Measurements from ENCODE around the gene TTC7B. TPM values are rescaled to one million over a fixed set of nuclear protein-coding genes. Genes with fewer than 3 reads are reported as not detected.

Gene TTC7B
- total and polyA plus RNA-seq, 2 experiments from 2014 or later = 7.9 to 28.6 TPM

DNA sequence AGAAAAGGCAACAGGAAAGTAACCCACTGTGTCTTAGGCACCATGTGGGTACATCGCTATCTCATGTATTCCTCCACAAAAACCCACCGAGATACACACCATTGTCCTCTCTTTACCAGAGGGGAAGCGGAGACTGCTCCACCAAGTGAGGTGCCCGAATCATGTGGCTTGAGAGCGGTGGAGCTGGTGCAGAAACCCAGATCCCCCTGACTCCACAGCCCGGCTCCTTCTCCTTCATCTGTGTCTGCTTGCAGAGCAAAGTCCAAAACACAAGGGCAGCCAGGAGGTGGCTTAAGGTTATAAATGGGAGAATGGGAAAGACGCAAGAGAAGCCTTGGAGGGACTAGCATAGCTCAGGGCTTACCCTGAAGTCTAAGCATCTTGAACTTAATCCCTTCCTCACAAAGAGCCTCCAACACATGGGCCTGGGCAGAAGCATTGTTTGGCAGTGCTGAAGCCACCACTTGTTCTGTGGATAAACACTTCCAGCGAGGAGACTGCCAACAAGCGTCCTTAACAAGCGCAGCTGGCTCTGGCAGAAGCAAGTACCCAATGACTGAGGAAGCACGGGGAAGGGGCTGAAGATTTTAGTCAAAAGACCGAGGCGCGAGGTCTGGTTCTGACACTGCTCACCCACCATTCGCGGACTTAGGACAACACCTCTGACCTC is 83.0 kb downstream of the TTC7B start:
- no peaks in the 10 kb centered on the region for H3K4me1 ChIP-seq (ENCODE audit: insufficient read depth)
- DNase-seq (ENCODE audit: low spot score) (no peak), ATAC-seq (no peak)
- Mint-ChIP-seq H3K36me3 (ENCODE audit: low read depth) (no peaks in the 10 kb centered on the region), H3K27ac (no peak overlapping the region), H3K27me3 (ENCODE audit: insufficient read depth, low read depth, poor library complexity) (no peaks in the 10 kb centered on the region), H3K4me1 (peaks cover 3% of the 10 kb centered on the region; the same call in 2 of the 3 replicates), H3K9me3 (no peaks in the 10 kb centered on the region), H3K4me3 (no peak overlapping the region)
- no peak overlapping the region for H3K27ac ChIP-seq (ENCODE audit: low read depth)
- H3K4me3 ChIP-seq = no peak overlapping the region
- no peaks in the 10 kb centered on the region for H3F3A ChIP-seq (replicated peaks; ENCODE audit: low read depth)
- no peaks in the 10 kb centered on the region for H3K27me3 ChIP-seq (ENCODE audit: insufficient read depth)
- H2AFZ ChIP-seq = no peak overlapping the region
- no peaks in the 10 kb centered on the region for H3K36me3 ChIP-seq (ENCODE audit: insufficient read depth)
- no peaks in the 10 kb centered on the region for H3K79me2 ChIP-seq (replicated peaks; ENCODE audit: insufficient read depth)
- H4K20me1 ChIP-seq (replicated peaks; ENCODE audit: insufficient read depth) = no peaks in the 10 kb centered on the region
- TF ChIP-seq, protein P1, sequence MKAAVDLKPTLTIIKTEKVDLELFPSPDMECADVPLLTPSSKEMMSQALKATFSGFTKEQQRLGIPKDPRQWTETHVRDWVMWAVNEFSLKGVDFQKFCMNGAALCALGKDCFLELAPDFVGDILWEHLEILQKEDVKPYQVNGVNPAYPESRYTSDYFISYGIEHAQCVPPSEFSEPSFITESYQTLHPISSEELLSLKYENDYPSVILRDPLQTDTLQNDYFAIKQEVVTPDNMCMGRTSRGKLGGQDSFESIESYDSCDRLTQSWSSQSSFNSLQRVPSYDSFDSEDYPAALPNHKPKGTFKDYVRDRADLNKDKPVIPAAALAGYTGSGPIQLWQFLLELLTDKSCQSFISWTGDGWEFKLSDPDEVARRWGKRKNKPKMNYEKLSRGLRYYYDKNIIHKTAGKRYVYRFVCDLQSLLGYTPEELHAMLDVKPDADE (IDR thresholded peaks at IDR 0.05) = no peak
- TF ChIP-seq NANOG (IDR thresholded peaks at IDR 0.05; ENCODE audit: borderline replicate concordance) = no peak
- TF ChIP-seq JUNB (IDR thresholded peaks at IDR 0.05; ENCODE audit: unreplicated experiment) = no peak
- no peak for TF ChIP-seq CREB1 (CRISPR knock-in tag; IDR thresholded peaks at IDR 0.05; ENCODE audit: low read depth)
- TF ChIP-seq, protein P2, sequence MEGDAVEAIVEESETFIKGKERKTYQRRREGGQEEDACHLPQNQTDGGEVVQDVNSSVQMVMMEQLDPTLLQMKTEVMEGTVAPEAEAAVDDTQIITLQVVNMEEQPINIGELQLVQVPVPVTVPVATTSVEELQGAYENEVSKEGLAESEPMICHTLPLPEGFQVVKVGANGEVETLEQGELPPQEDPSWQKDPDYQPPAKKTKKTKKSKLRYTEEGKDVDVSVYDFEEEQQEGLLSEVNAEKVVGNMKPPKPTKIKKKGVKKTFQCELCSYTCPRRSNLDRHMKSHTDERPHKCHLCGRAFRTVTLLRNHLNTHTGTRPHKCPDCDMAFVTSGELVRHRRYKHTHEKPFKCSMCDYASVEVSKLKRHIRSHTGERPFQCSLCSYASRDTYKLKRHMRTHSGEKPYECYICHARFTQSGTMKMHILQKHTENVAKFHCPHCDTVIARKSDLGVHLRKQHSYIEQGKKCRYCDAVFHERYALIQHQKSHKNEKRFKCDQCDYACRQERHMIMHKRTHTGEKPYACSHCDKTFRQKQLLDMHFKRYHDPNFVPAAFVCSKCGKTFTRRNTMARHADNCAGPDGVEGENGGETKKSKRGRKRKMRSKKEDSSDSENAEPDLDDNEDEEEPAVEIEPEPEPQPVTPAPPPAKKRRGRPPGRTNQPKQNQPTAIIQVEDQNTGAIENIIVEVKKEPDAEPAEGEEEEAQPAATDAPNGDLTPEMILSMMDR (conservative IDR thresholded peaks at IDR 0.05; ENCODE audit: low read depth in 2 of 2) = no peak
- no peak for TF ChIP-seq STAT1 (IDR thresholded peaks at IDR 0.05; ENCODE audit: unreplicated experiment)
- no peak for TF ChIP-seq EZH2phosphoT487 (IDR thresholded peaks at IDR 0.05; ENCODE audit: unreplicated experiment)
- TF ChIP-seq, protein P3, sequence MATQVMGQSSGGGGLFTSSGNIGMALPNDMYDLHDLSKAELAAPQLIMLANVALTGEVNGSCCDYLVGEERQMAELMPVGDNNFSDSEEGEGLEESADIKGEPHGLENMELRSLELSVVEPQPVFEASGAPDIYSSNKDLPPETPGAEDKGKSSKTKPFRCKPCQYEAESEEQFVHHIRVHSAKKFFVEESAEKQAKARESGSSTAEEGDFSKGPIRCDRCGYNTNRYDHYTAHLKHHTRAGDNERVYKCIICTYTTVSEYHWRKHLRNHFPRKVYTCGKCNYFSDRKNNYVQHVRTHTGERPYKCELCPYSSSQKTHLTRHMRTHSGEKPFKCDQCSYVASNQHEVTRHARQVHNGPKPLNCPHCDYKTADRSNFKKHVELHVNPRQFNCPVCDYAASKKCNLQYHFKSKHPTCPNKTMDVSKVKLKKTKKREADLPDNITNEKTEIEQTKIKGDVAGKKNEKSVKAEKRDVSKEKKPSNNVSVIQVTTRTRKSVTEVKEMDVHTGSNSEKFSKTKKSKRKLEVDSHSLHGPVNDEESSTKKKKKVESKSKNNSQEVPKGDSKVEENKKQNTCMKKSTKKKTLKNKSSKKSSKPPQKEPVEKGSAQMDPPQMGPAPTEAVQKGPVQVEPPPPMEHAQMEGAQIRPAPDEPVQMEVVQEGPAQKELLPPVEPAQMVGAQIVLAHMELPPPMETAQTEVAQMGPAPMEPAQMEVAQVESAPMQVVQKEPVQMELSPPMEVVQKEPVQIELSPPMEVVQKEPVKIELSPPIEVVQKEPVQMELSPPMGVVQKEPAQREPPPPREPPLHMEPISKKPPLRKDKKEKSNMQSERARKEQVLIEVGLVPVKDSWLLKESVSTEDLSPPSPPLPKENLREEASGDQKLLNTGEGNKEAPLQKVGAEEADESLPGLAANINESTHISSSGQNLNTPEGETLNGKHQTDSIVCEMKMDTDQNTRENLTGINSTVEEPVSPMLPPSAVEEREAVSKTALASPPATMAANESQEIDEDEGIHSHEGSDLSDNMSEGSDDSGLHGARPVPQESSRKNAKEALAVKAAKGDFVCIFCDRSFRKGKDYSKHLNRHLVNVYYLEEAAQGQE (IDR thresholded peaks at IDR 0.05; ENCODE audit: unreplicated experiment) = no peak
- no peak for TF ChIP-seq ZNF331 (CRISPR knock-in tag; IDR thresholded peaks at IDR 0.05; ENCODE audit: low read depth)
- no peak for TF ChIP-seq EZH2 (IDR thresholded peaks at IDR 0.05; ENCODE audit: low read depth, unreplicated experiment)
- no peak for TF ChIP-seq ZNF114 (CRISPR knock-in tag; IDR thresholded peaks at IDR 0.05)
- TF ChIP-seq, protein P4, sequence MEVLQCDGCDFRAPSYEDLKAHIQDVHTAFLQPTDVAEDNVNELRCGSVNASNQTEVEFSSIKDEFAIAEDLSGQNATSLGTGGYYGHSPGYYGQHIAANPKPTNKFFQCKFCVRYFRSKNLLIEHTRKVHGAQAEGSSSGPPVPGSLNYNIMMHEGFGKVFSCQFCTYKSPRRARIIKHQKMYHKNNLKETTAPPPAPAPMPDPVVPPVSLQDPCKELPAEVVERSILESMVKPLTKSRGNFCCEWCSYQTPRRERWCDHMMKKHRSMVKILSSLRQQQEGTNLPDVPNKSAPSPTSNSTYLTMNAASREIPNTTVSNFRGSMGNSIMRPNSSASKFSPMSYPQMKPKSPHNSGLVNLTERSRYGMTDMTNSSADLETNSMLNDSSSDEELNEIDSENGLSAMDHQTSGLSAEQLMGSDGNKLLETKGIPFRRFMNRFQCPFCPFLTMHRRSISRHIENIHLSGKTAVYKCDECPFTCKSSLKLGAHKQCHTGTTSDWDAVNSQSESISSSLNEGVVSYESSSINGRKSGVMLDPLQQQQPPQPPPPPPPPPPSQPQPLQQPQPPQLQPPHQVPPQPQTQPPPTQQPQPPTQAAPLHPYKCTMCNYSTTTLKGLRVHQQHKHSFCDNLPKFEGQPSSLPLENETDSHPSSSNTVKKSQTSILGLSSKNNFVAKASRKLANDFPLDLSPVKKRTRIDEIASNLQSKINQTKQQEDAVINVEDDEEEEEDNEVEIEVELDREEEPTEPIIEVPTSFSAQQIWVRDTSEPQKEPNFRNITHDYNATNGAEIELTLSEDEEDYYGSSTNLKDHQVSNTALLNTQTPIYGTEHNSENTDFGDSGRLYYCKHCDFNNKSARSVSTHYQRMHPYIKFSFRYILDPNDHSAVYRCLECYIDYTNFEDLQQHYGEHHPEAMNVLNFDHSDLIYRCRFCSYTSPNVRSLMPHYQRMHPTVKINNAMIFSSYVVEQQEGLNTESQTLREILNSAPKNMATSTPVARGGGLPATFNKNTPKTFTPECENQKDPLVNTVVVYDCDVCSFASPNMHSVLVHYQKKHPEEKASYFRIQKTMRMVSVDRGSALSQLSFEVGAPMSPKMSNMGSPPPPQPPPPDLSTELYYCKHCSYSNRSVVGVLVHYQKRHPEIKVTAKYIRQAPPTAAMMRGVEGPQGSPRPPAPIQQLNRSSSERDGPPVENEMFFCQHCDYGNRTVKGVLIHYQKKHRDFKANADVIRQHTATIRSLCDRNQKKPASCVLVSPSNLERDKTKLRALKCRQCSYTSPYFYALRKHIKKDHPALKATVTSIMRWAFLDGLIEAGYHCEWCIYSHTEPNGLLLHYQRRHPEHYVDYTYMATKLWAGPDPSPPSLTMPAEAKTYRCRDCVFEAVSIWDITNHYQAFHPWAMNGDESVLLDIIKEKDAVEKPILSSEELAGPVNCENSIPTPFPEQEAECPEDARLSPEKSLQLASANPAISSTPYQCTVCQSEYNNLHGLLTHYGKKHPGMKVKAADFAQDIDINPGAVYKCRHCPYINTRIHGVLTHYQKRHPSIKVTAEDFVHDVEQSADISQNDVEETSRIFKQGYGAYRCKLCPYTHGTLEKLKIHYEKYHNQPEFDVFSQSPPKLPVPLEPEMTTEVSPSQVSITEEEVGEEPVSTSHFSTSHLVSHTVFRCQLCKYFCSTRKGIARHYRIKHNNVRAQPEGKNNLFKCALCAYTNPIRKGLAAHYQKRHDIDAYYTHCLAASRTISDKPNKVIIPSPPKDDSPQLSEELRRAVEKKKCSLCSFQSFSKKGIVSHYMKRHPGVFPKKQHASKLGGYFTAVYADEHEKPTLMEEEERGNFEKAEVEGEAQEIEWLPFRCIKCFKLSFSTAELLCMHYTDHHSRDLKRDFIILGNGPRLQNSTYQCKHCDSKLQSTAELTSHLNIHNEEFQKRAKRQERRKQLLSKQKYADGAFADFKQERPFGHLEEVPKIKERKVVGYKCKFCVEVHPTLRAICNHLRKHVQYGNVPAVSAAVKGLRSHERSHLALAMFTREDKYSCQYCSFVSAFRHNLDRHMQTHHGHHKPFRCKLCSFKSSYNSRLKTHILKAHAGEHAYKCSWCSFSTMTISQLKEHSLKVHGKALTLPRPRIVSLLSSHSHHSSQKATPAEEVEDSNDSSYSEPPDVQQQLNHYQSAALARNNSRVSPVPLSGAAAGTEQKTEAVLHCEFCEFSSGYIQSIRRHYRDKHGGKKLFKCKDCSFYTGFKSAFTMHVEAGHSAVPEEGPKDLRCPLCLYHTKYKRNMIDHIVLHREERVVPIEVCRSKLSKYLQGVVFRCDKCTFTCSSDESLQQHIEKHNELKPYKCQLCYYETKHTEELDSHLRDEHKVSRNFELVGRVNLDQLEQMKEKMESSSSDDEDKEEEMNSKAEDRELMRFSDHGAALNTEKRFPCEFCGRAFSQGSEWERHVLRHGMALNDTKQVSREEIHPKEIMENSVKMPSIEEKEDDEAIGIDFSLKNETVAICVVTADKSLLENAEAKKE (CRISPR knock-in tag; IDR thresholded peaks at IDR 0.05) = no peak
- TF ChIP-seq POLR2AphosphoS5 (IDR thresholded peaks at IDR 0.05; ENCODE audit: low read depth) = no peak
- H3K4me2 ChIP-seq = no peak overlapping the region
- H3K9me2 ChIP-seq (ENCODE audit: insufficient read depth) = no peaks in the 10 kb centered on the region

All from GM23338 (cell line).